Smooth muscle cell of the brain vasculature (primary cell): ENCODE data around the gene CFAP20.

Experiments
- DNase-seq: peaks from one replicate; pipeline ENCODE4 v3.0.0-alpha.2; 2012; ENCODE audit warnings: low read depth, low spot score

Gene CFAP20

GRCh38 chr16:58125041-58125440, 4.1 kb downstream of the CFAP20 start:
- DNase-seq = no peak

GRCh38 chr16:58124601-58124915, 4.6 kb downstream of the CFAP20 start:
- DNase-seq = no peak

- no peak for DNase-seq
Observed at GRCh38 chr16:58123896-58124600, 5.1 kb downstream of the CFAP20 start.

GRCh38 chr16:58121132-58121531, 8.0 kb downstream of the CFAP20 start:
- no peak for DNase-seq

- no peak for DNase-seq
Observed at GRCh38 chr16:58120234-58120633, 8.9 kb downstream of the CFAP20 start.

GRCh38 chr16:58119509-58119845, 9.7 kb downstream of the CFAP20 start:
- no peak for DNase-seq

- DNase-seq = no peak
Observed at GRCh38 chr16:58118801-58119508, 10.2 kb downstream of the CFAP20 start.

- DNase-seq = no peak
Observed at GRCh38 chr16:58116529-58116928, 12.7 kb downstream of the CFAP20 start.

- DNase-seq = no peak
Observed at GRCh38 chr16:58116081-58116480, 13.1 kb downstream of the CFAP20 start.

- no peak for DNase-seq
Observed at GRCh38 chr16:58114827-58115825, 14.1 kb downstream of the CFAP20 start.

- DNase-seq = no peak
Observed at GRCh38 chr16:58111302-58111627, 17.9 kb downstream of the CFAP20 start.

GRCh38 chr16:58110571-58111301, 18.4 kb downstream of the CFAP20 start:
- no peak for DNase-seq

- DNase-seq = no peak
Observed at GRCh38 chr16:58109881-58110280, 19.3 kb downstream of the CFAP20 start.

GRCh38 chr16:58109330-58109729, 19.9 kb downstream of the CFAP20 start:
- DNase-seq = no peak

- no peak for DNase-seq
Observed at GRCh38 chr16:58107709-58108108, 21.5 kb downstream of the CFAP20 start.

- no peak for DNase-seq
Observed at GRCh38 chr16:58107228-58107627, 22.0 kb downstream of the CFAP20 start.

GRCh38 chr16:58105631-58106030, 23.6 kb downstream of the CFAP20 start:
- no peak for DNase-seq

- no peak for DNase-seq
Observed at GRCh38 chr16:58102665-58103392, 26.4 kb downstream of the CFAP20 start.

GRCh38 chr16:58099956-58100300, 29.3 kb downstream of the CFAP20 start:
- no peak for DNase-seq

GRCh38 chr16:58099097-58099955, 29.9 kb downstream of the CFAP20 start:
- no peak for DNase-seq
